ENCODE results near the gene SMCO4.
"Not testable (repeated sequence)": the region's sequence is repeated elsewhere in the genome, so short reads cannot be mapped to it uniquely, and the experiment has no call there.

SMCO4 gene

GRCh38 chr11:93579187-93579751 lies 36.1 kb upstream of the SMCO4 start:
- H3K27ac ChIP-seq: no peak overlapping the region
- TF ChIP-seq CTCF (conservative IDR thresholded peaks at IDR 0.05): no peak

- H3K27ac ChIP-seq: no peak overlapping the region
- no peak for TF ChIP-seq CTCF (conservative IDR thresholded peaks at IDR 0.05)
Observed at GRCh38 chr11:93577286-93577685, 34.1 kb upstream of the SMCO4 start.

- not testable (repeated sequence) for H3K27ac ChIP-seq
Observed at GRCh38 chr11:93576870-93577269, 33.7 kb upstream of the SMCO4 start.

GRCh38 chr11:93574638-93575220 lies 31.5 kb upstream of the SMCO4 start:
- H3K27ac ChIP-seq: no peak overlapping the region; the same call in 1 of the 2 replicates
- TF ChIP-seq CTCF (conservative IDR thresholded peaks at IDR 0.05): no peak

- H3K27ac ChIP-seq: peak overlapping the region; percentile 90; the same call in 1 of the 2 replicates
- TF ChIP-seq CTCF (conservative IDR thresholded peaks at IDR 0.05): no peak
Observed at GRCh38 chr11:93573184-93573583, 30.0 kb upstream of the SMCO4 start.

GRCh38 chr11:93572621-93573020 lies 29.4 kb upstream of the SMCO4 start:
- TF ChIP-seq CTCF (conservative IDR thresholded peaks at IDR 0.05): no peak
- H3K27ac ChIP-seq: peak overlapping the region; percentile 90; the same call in 1 of the 2 replicates

- no peak for TF ChIP-seq CTCF (conservative IDR thresholded peaks at IDR 0.05)
- peak overlapping the region; percentile 90; the same call in 1 of the 2 replicates for H3K27ac ChIP-seq
Observed at GRCh38 chr11:93572171-93572570, 29.0 kb upstream of the SMCO4 start.

- H3K27ac ChIP-seq: peak overlapping the region; percentile 90; the same call in 1 of the 2 replicates
- TF ChIP-seq CTCF (conservative IDR thresholded peaks at IDR 0.05): no peak
Observed at GRCh38 chr11:93571612-93572011, 28.4 kb upstream of the SMCO4 start.
